Measurements from ENCODE around the gene EBF4.

DNA sequence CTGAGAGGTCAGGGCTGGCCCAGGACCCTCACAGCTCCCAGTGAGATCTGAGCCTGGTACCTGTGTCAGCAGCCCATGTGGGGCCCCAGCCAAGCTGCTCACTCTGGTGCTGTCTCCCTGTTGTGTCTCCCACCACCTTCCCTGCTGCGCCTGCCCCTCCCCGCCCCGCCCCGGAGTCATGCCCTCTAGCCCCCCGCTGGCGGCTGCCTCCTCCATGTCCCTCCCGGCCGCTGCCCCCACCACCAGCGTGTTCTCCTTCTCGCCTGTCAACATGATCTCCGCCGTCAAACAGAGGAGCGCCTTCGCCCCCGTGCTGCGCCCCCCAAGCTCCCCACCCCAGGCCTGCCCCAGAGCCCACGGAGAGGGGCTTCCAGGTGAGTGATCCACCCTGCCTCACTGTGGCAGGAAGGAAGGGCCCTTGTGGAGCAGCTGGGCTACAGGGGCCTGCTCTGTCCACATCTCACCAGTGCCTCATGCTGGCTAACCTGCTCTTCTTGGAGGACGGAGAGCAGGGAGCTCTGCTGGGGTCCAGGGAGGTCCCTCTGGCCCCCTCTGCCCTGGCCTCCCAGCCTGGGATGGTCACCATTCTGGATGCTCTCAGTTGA, 63.0 kb downstream of the EBF4 start:
- TF ChIP-seq, protein P1, sequence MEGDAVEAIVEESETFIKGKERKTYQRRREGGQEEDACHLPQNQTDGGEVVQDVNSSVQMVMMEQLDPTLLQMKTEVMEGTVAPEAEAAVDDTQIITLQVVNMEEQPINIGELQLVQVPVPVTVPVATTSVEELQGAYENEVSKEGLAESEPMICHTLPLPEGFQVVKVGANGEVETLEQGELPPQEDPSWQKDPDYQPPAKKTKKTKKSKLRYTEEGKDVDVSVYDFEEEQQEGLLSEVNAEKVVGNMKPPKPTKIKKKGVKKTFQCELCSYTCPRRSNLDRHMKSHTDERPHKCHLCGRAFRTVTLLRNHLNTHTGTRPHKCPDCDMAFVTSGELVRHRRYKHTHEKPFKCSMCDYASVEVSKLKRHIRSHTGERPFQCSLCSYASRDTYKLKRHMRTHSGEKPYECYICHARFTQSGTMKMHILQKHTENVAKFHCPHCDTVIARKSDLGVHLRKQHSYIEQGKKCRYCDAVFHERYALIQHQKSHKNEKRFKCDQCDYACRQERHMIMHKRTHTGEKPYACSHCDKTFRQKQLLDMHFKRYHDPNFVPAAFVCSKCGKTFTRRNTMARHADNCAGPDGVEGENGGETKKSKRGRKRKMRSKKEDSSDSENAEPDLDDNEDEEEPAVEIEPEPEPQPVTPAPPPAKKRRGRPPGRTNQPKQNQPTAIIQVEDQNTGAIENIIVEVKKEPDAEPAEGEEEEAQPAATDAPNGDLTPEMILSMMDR (conservative IDR thresholded peaks at IDR 0.05; ENCODE audit: low read length): no peak
- TF ChIP-seq EZH2phosphoT487 (IDR thresholded peaks at IDR 0.05; ENCODE audit: borderline replicate concordance, low read depth, low read length): no peak
